ENCODE results near the gene TGFA. TPM values are rescaled to one million over a fixed set of nuclear protein-coding genes. Genes with fewer than 3 reads are reported as not detected.

TGFA gene
- total RNA-seq, 1 donor from 2014 or later = 89.1 TPM

- no peak for DNase-seq (ENCODE audit: low read depth)
- H3K4me3 ChIP-seq (ENCODE audit: low read depth, low read length) = no peak overlapping the region
- no peak for TF ChIP-seq CTCF (conservative IDR thresholded peaks at IDR 0.05; ENCODE audit: low read depth, low read length)
Observed at GRCh38 chr2:70561893-70562292, 8.3 kb upstream of the TGFA start.

DNA sequence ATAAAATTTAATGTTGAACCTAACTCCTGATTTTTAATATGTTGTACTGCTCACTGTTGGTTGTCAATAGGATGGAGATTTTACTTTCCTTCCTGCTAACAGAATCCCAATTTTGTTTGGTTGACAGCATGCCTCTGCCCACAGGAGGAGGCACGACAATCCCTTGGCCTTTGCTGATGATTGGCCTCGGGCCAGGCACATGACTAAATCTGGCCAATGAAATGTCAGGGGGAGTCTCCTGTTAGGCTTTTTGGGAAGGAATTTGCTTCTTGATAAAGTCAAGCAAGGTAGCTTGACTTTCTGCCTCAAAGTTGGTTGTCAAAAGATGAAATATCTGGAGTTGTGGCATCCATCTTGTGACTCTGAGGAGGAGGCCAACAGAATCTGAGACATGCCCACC, 6.8 kb upstream of the TGFA start:
- no peak for TF ChIP-seq CTCF (conservative IDR thresholded peaks at IDR 0.05; ENCODE audit: low read depth, low read length)
- H3K4me3 ChIP-seq (ENCODE audit: low read depth, low read length) = no peak overlapping the region
- DNase-seq (ENCODE audit: low read depth) = no peak

DNA sequence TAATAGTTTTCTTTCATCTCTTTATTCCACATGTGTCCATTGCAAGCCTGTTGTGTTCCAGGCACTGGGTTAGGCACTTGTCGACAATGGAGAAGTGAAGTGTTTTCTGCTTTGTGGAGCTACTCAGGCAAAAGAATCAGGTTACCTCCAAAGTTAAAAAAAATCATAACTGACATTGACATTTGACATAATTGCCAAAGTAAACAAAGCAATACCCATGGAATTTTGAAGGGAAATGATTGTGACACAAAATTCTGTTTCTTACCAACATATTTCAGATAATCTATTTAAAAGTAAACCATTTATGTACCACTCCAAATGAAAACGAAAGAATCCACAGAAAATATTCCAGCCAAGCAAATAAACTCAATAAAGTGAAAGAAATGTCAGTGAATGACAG, 6.4 kb upstream of the TGFA start:
- TF ChIP-seq CTCF (conservative IDR thresholded peaks at IDR 0.05; ENCODE audit: low read depth, low read length) = no peak
- no peak overlapping the region for H3K4me3 ChIP-seq (ENCODE audit: low read depth, low read length)
- no peak for DNase-seq (ENCODE audit: low read depth)

DNA sequence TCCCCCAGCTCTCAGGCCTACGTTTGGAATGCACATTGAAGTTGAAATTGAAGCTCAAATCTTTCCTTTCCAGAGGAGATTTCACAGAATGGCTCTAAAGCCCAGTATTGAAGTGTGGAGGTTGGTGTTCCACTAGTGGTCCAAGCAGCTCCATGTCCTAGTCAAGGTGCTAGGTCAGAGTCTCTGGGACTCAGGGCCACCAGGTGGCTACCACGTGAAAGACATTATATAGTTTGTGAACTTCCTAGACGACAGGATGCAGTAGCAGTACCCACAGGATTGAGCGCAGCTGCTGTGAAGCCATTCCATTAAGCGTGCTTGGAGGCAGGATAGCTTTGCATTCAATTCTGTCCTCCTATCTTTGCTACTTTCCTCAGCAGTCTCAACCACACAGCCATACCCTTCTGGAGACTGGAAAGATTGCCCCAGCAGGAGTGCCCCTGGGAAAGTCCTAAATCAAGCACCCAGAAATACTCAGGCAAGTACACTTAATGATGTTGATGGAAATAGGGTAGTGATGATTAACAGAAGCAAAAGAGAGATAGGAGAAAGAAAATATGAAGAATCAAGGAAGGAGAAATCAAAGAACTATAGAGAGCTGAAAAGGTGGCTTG, 4.7 kb upstream of the TGFA start:
- DNase-seq (ENCODE audit: low read depth) = no peak
- H3K4me3 ChIP-seq (ENCODE audit: low read depth, low read length) = no peak overlapping the region
- no peak for TF ChIP-seq CTCF (conservative IDR thresholded peaks at IDR 0.05; ENCODE audit: low read depth, low read length)

- H3K4me3 ChIP-seq (ENCODE audit: low read depth, low read length) = no peak overlapping the region
- TF ChIP-seq CTCF (conservative IDR thresholded peaks at IDR 0.05; ENCODE audit: low read depth, low read length) = no peak
- no peak for DNase-seq (ENCODE audit: low read depth)
Observed at GRCh38 chr2:70557171-70557838, 3.7 kb upstream of the TGFA start.

DNA sequence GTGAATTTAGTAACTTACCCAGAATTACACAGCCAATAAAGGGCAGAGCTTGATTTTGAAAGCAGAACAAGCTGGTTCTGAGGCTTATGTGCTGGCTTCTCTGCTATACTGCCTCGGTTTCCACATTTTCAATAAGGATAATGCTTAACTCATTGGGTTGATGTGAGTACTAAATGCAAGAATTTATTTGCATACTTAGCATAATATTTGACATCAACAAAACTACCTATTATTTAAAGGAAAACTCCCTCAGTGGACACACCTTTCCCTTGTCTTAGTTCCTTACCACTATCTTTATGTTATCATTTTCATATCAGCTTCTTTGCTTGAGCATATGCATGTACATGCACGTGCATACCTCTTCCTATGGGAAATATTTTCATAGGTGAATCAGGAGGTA, 3.0 kb upstream of the TGFA start:
- no peak for DNase-seq (ENCODE audit: low read depth)
- H3K4me3 ChIP-seq (ENCODE audit: low read depth, low read length) = no peak overlapping the region
- TF ChIP-seq CTCF (conservative IDR thresholded peaks at IDR 0.05; ENCODE audit: low read depth, low read length) = no peak
